Vagina (tissue), 2 donors: Measurements from ENCODE around the gene NRXN2. TPM values are rescaled to one million over a fixed set of nuclear protein-coding genes. Genes with fewer than 3 reads are reported as not detected.

Experiments used
- DNase-seq, 2 donors: peaks; one replicate each; pipeline ENCODE4 v3.0.0-alpha.2; 2017; ENCODE audit errors: extremely low spot score in 2 of 2
- H3K27ac ChIP-seq: fragments of 200-600 bp; sonication (generic); one replicate; pipeline ENCODE4 v1.5.1; 2019
- H3K27me3 ChIP-seq: fragments of 200-600 bp; sonication (generic); one replicate; pipeline ENCODE4 v1.5.1; 2019
- H3K36me3 ChIP-seq, 2 donors: fragments of 200-600 bp; sonication (generic); one replicate each; pipeline ENCODE4 v1.5.1; 2017 to 2019
- H3K4me1 ChIP-seq: fragments of 200-600 bp; sonication (generic); one replicate; pipeline ENCODE4 v1.5.1; 2019
- H3K4me3 ChIP-seq, 2 donors: fragments of 200-600 bp; sonication (generic); 1 replicate in 1 of 2; 2 replicates in 1 of 2; pipeline ENCODE4 v1.5.1; 2016 to 2019
- H3K9me3 ChIP-seq: fragments of 200-600 bp; sonication (generic); one replicate; pipeline ENCODE4 v1.5.1; 2019
- CTCF ChIP-seq, 3 experiments: fragments of 450-650 bp in 2 of 3; fragments of 200-600 bp in 1 of 3; sonication (generic) in 1 of 3; IDR thresholded peaks; one replicate each; pipeline ENCODE4 v1.5.1; 2017 to 2019; ENCODE audit warnings: antibody characterized with exemption in 3 of 3, mild to moderate bottlenecking in 2 of 3, moderate library complexity in 2 of 3
- POLR2A ChIP-seq, 2 donors: fragments of 450-650 bp; IDR thresholded peaks; one replicate each; pipeline ENCODE4 v1.6.1; 2017; ENCODE audit warnings: antibody characterized with exemption in 2 of 2, mild to moderate bottlenecking in 2 of 2, moderate library complexity in 2 of 2
- POLR2AphosphoS5 ChIP-seq, 2 donors: sonication (generic); formaldehyde crosslinking; IDR thresholded peaks; one replicate each; pipeline ENCODE4 v1.9.0; 2017; ENCODE audit warnings: antibody characterized with exemption in 2 of 2, mild to moderate bottlenecking in 2 of 2, low read depth in 1 of 2; ENCODE audit not compliant: insufficient read depth in 1 of 2
- intact Hi-C: fragments of 100-400 bp; cut with DNase I; formaldehyde crosslinking; loops from one replicate; pipeline ENCODE4 v1.15.1; 2023
- total RNA-seq: library from RNA; depleted of rRNA; stranded (reverse); fragments of >200 nt; gene quantifications from one replicate; pipeline ENCODE4 v1.2.3, GENCODE V29; 2016

NRXN2 gene
- total RNA-seq, 1 donor from 2014 or later: 16.9 TPM

GRCh38 chr11:64716473-64717267 lies 6.3 kb downstream of the NRXN2 start:
- DNase-seq: no peak
- H3K27me3 ChIP-seq: peaks cover 15% of the 10 kb centered on the region
- H3K4me3 ChIP-seq: no peak overlapping the region
- no peaks in the 10 kb centered on the region for H3K9me3 ChIP-seq
- intact Hi-C loops: no loop called here
- H3K4me1 ChIP-seq: peaks cover 9% of the 10 kb centered on the region
- H3K36me3 ChIP-seq: no peaks in the 10 kb centered on the region
- no peak overlapping the region for H3K27ac ChIP-seq
- TF ChIP-seq POLR2A (IDR thresholded peaks at IDR 0.05) (no peak), CTCF (IDR thresholded peaks at IDR 0.05) (no peak), POLR2AphosphoS5 (IDR thresholded peaks at IDR 0.05; ENCODE audit: insufficient read depth in 1 of 2, low read depth in 1 of 2) (no peak)

GRCh38 chr11:64715756-64716472 lies 7.1 kb downstream of the NRXN2 start:
- Histone ChIP-seq H3K4me3 (no peak overlapping the region), H3K36me3 (no peaks in the 10 kb centered on the region), H3K27me3 (peaks cover 15% of the 10 kb centered on the region), H3K9me3 (no peaks in the 10 kb centered on the region), H3K4me1 (peaks cover 9% of the 10 kb centered on the region), H3K27ac (no peak overlapping the region)
- no peak for DNase-seq
- intact Hi-C loops: no loop called here
- TF ChIP-seq POLR2AphosphoS5 (IDR thresholded peaks at IDR 0.05; ENCODE audit: insufficient read depth in 1 of 2, low read depth in 1 of 2) (no peak), POLR2A (IDR thresholded peaks at IDR 0.05) (no peak), CTCF (IDR thresholded peaks at IDR 0.05) (no peak)

- no peak for DNase-seq
- TF ChIP-seq POLR2AphosphoS5 (IDR thresholded peaks at IDR 0.05; ENCODE audit: insufficient read depth in 1 of 2, low read depth in 1 of 2) (no peak), CTCF (IDR thresholded peaks at IDR 0.05) (no peak), POLR2A (IDR thresholded peaks at IDR 0.05) (no peak)
- intact Hi-C loops: no loop called here
- Histone ChIP-seq H3K27me3 (peaks cover 15% of the 10 kb centered on the region), H3K4me3 (no peak overlapping the region), H3K36me3 (no peaks in the 10 kb centered on the region), H3K4me1 (peaks cover 9% of the 10 kb centered on the region), H3K27ac (no peak overlapping the region), H3K9me3 (no peaks in the 10 kb centered on the region)
Observed at GRCh38 chr11:64715110-64715509, 7.9 kb downstream of the NRXN2 start.

GRCh38 chr11:64714666-64715065 lies 8.3 kb downstream of the NRXN2 start:
- Histone ChIP-seq H3K27ac (no peak overlapping the region), H3K27me3 (peaks cover 15% of the 10 kb centered on the region), H3K4me1 (peaks cover 9% of the 10 kb centered on the region), H3K36me3 (no peaks in the 10 kb centered on the region), H3K9me3 (no peaks in the 10 kb centered on the region), H3K4me3 (no peak overlapping the region)
- intact Hi-C loops: no loop called here
- no peak for DNase-seq
- no peak for TF ChIP-seq CTCF (IDR thresholded peaks at IDR 0.05)
- TF ChIP-seq POLR2AphosphoS5 (IDR thresholded peaks at IDR 0.05; ENCODE audit: insufficient read depth in 1 of 2, low read depth in 1 of 2): no peak
- TF ChIP-seq POLR2A (IDR thresholded peaks at IDR 0.05): no peak
